Activated CD8-positive, alpha-beta memory T cell treated with anti-CD3 and anti-CD28 coated beads, Interleukin-2, amount 50 U/mL, for 1 hour (primary cell): ENCODE data around the gene ZNF155.
A peak's percentile ranks its signal among the peaks of the same experiment; 100 is the strongest.
"Not testable (repeated sequence)": the region's sequence is repeated elsewhere in the genome, so short reads cannot be mapped to it uniquely, and the experiment has no call there.

Experiments used
- DNase-seq: peaks from one replicate; pipeline ENCODE4 v3.0.0-alpha.2; 2020; ENCODE audit errors: extremely low read depth

The ZNF155 gene

GRCh38 chr19:43983912-43984686 lies at the start of gene ZNF155:
Gene ZNF155, plus strand, starts transcription at chr19:43984188. Its CDS starts 4,356 bp downstream, at chr19:43988544.
- DNase-seq = no peak

GRCh38 chr19:43934985-43935708 lies 48.8 kb upstream of the ZNF155 start, which contains the start of gene ZNF45:
Gene ZNF45, minus strand, starts transcription at chr19:43935282. Its CDS starts 13,097 bp downstream, at chr19:43922185.
- peak; percentile 59 for DNase-seq

- DNase-seq = no peak
Measured at GRCh38 chr19:43936188-43936587, 47.8 kb upstream of the ZNF155 start.

- no peak for DNase-seq
Measured at GRCh38 chr19:43939557-43940260, 44.3 kb upstream of the ZNF155 start.

GRCh38 chr19:43940719-43941118 lies 43.3 kb upstream of the ZNF155 start:
- DNase-seq = no peak

GRCh38 chr19:43941209-43941608 lies 42.8 kb upstream of the ZNF155 start:
- no peak for DNase-seq

- DNase-seq = not testable (repeated sequence)
Measured at GRCh38 chr19:43947412-43947811, 36.6 kb upstream of the ZNF155 start.

- DNase-seq = not testable (repeated sequence)
Measured at GRCh38 chr19:43949803-43950202, 34.2 kb upstream of the ZNF155 start.

- DNase-seq = no peak
Measured at GRCh38 chr19:43950834-43951645, 32.9 kb upstream of the ZNF155 start, which contains the start of gene ZNF221. Gene ZNF221, plus strand, starts transcription at chr19:43951228. Its CDS starts 11,499 bp downstream, at chr19:43962727.

GRCh38 chr19:43956827-43957226 lies 27.2 kb upstream of the ZNF155 start:
- DNase-seq = no peak

GRCh38 chr19:43957891-43958290 lies 26.1 kb upstream of the ZNF155 start:
- DNase-seq = no peak

- DNase-seq = no peak
Measured at GRCh38 chr19:43960411-43960810, 23.6 kb upstream of the ZNF155 start.

GRCh38 chr19:43966079-43966694 lies 17.8 kb upstream of the ZNF155 start:
- DNase-seq = no peak

GRCh38 chr19:43976732-43977131 lies 7.3 kb upstream of the ZNF155 start:
- DNase-seq = no peak

GRCh38 chr19:43983544-43983911 lies 460 bp upstream of the ZNF155 start:
- no peak for DNase-seq

GRCh38 chr19:43984687-43985000 lies 656 bp downstream of the ZNF155 start:
- no peak for DNase-seq

- no peak for DNase-seq
Measured at GRCh38 chr19:43997631-43998290, 13.8 kb downstream of the ZNF155 start.

GRCh38 chr19:44002212-44002565 lies 18.2 kb downstream of the ZNF155 start:
- DNase-seq = no peak

- peak; percentile 66 for DNase-seq
Measured at GRCh38 chr19:44002566-44003460, 18.8 kb downstream of the ZNF155 start, which contains the start of gene ZNF230. Gene ZNF230, plus strand, starts transcription at chr19:44002957. Its CDS starts 4,122 bp downstream, at chr19:44007079.
